T-cell (primary cell): ENCODE measurements around the gene MAN2A1. TPM values are rescaled to one million over a fixed set of nuclear protein-coding genes. Genes with fewer than 3 reads are reported as not detected.

Experiments
- ATAC-seq, 4 experiments: fragments of 200-7000 bp in 3 of 4; fragments of 150-1000 bp in 1 of 4; cut with Tn5 transposase; replicated peaks in 1 of 4; 1 replicate in 3 of 4; 2 replicates in 1 of 4; pipeline ENCODE4 v1.10.0; 2021; ENCODE audit warnings: moderate library complexity in 3 of 4, mild to moderate bottlenecking in 2 of 4, moderate number of reproducible peaks in 1 of 4
- CTCF ChIA-PET, 2 donors: fragments of 300-600 bp; sonication (Branson Sonifier 250); formaldehyde crosslinking; loops; one replicate each; lab custom pipeline; 2022; ENCODE audit warnings: antibody characterized with exemption in 2 of 2; lab: Charles Lee
- POLR2A ChIA-PET, 2 donors: fragments of 300-600 bp; sonication (Branson Sonifier 250); formaldehyde crosslinking; loops; one replicate each; lab custom pipeline; 2022; ENCODE audit warnings: antibody characterized with exemption in 2 of 2; lab: Charles Lee
- DNase-seq, 35 experiments: peaks; one replicate each; pipeline versions ENCODE4 v3.0.0 to v3.0.0-alpha.2; 2013 to 2023
- H3K27ac ChIP-seq: one replicate; pipeline ENCODE4 v1.5.1; 2013; ENCODE audit warnings: low read length
- H3K27me3 ChIP-seq, 2 experiments: replicated peaks in 1 of 2; 1 replicate in 1 of 2; 2 replicates in 1 of 2; pipeline versions ENCODE4 v1.6.1 to v1.7.0; 2013; ENCODE audit warnings: low read length in 1 of 2, mixed read lengths in 1 of 2; ENCODE audit not compliant: control insufficient read depth in 2 of 2, insufficient read depth in 2 of 2; ENCODE audit errors: extremely low read depth in 1 of 2
- H3K36me3 ChIP-seq, 2 donors: 1 replicate in 1 of 2; 2 replicates in 1 of 2; pipeline versions ENCODE4 v1.6.1 to v1.7.0; 2013; ENCODE audit warnings: low read length in 1 of 2; ENCODE audit not compliant: control insufficient read depth in 2 of 2, insufficient read depth in 1 of 2; ENCODE audit errors: extremely low read depth in 1 of 2
- H3K4me1 ChIP-seq, 2 experiments: 1 replicate in 1 of 2; 2 replicates in 1 of 2; pipeline versions ENCODE4 v1.6.1 to v1.7.0; 2013; ENCODE audit warnings: low read length in 2 of 2, mixed read lengths in 1 of 2; ENCODE audit not compliant: insufficient read depth in 2 of 2, control insufficient read depth in 1 of 2; ENCODE audit errors: extremely low read depth in 1 of 2
- H3K4me3 ChIP-seq, 2 donors: 1 replicate in 1 of 2; 2 replicates in 1 of 2; pipeline versions ENCODE4 v1.5.1 to v1.7.0; 2013; ENCODE audit warnings: mild to moderate bottlenecking in 2 of 2, low read length in 1 of 2, moderate library complexity in 1 of 2; ENCODE audit not compliant: control insufficient read depth in 1 of 2; ENCODE audit errors: extremely low read depth in 1 of 2
- H3K9me3 ChIP-seq: 2 replicates; pipeline ENCODE4 v1.7.0; 2013
- H3K27ac Mint-ChIP-seq, 2 donors: one replicate each; pipeline ENCODE4 v1.8.0; 2020 to 2021; ENCODE audit warnings: mild to moderate bottlenecking in 2 of 2, mixed read lengths in 2 of 2
- H3K27me3 Mint-ChIP-seq, 2 donors: one replicate each; pipeline ENCODE4 v1.8.0; 2021 to 2022; ENCODE audit warnings: mixed read lengths in 2 of 2
- H3K36me3 Mint-ChIP-seq: one replicate; pipeline ENCODE4 v1.8.0; 2021; ENCODE audit warnings: mixed read lengths
- H3K4me1 Mint-ChIP-seq, 3 donors: one replicate each; pipeline ENCODE4 v1.8.0; 2020 to 2022; ENCODE audit warnings: mixed read lengths in 3 of 3, mild to moderate bottlenecking in 1 of 3
- H3K4me3 Mint-ChIP-seq, 3 donors: one replicate each; pipeline ENCODE4 v1.8.0; 2020 to 2022; ENCODE audit warnings: mild to moderate bottlenecking in 3 of 3, mixed read lengths in 3 of 3, moderate library complexity in 3 of 3
- H3K9me3 Mint-ChIP-seq, 3 donors: one replicate each; pipeline ENCODE4 v1.8.0; 2020 to 2022; ENCODE audit warnings: mixed read lengths in 3 of 3
- WGBS: methylation state at CpG from one replicate; pipeline ENCODE4 v1.1.5; 2013; ENCODE audit warnings: missing lambda C conversion rate; ENCODE audit not compliant: insufficient coverage; 5-methylcytosine and 5-hydroxymethylcytosine counted together
- total RNA-seq, 35 experiments: library from RNA in 6 of 35; stranded (reverse) in 6 of 35; fragments of 120-200 nt in 1 of 35; gene quantifications; one replicate each; pipeline versions ENCODE4 v1.2.1 to v1.2.4 and lab custom pipeline; 2013 to 2026

The MAN2A1 gene
- total RNA-seq, 5 donors from 2014 or later (not counting 1 experiment from before 2014, with no cell fraction given): 46.7 to 64.0 (median 50.4) TPM

GRCh38 chr5:109650493-109650892 is 39.2 kb upstream of the MAN2A1 start:
- Mint-ChIP-seq H3K9me3 (no peaks in the 10 kb centered on the region), H3K4me1 (no peaks in the 10 kb centered on the region), H3K4me3 (no peak overlapping the region), H3K36me3 (no peaks in the 10 kb centered on the region), H3K27me3 (peaks cover 0 to 1% of the 10 kb centered on the region in 2 donors), H3K27ac (no peak overlapping the region)
- POLR2A ChIA-PET: no interaction called here
- DNase-seq (no peak), ATAC-seq (no peak)
- Histone ChIP-seq H3K36me3 (no peaks in the 10 kb centered on the region), H3K27ac (no peak overlapping the region), H3K9me3 (no peaks in the 10 kb centered on the region), H3K4me1 (no peaks in the 10 kb centered on the region), H3K27me3 (no peaks in the 10 kb centered on the region), H3K4me3 (no peak overlapping the region)
- no CpG with 5 or more reads among the region's 4 CpGs for WGBS
- CTCF ChIA-PET: no interaction called here

GRCh38 chr5:109652096-109652495 is 37.6 kb upstream of the MAN2A1 start:
- WGBS: no CpG with 5 or more reads among the region's 1 CpG
- CTCF ChIA-PET: no interaction called here
- Mint-ChIP-seq H3K9me3 (no peaks in the 10 kb centered on the region), H3K27ac (no peak overlapping the region), H3K4me3 (no peak overlapping the region), H3K36me3 (no peaks in the 10 kb centered on the region), H3K4me1 (peaks cover 11% of the 10 kb centered on the region in 3 donors), H3K27me3 (peaks cover 0 to 1% of the 10 kb centered on the region in 2 donors)
- POLR2A ChIA-PET: no interaction called here
- Histone ChIP-seq H3K4me1 (peaks cover 4 to 6% of the 10 kb centered on the region in 2 experiments), H3K27me3 (no peaks in the 10 kb centered on the region), H3K9me3 (no peaks in the 10 kb centered on the region), H3K4me3 (no peak overlapping the region), H3K36me3 (no peaks in the 10 kb centered on the region), H3K27ac (no peak overlapping the region)
- ATAC-seq (no peak), DNase-seq (no peak)

GRCh38 chr5:109653042-109653441 is 36.7 kb upstream of the MAN2A1 start:
- Mint-ChIP-seq H3K36me3 (no peaks in the 10 kb centered on the region), H3K4me3 (no peak overlapping the region), H3K9me3 (no peaks in the 10 kb centered on the region), H3K4me1 (peaks cover 15 to 21% (median 17%) of the 10 kb centered on the region in 3 donors), H3K27me3 (peaks cover 0 to 1% of the 10 kb centered on the region in 2 donors), H3K27ac (no peak overlapping the region)
- POLR2A ChIA-PET: no interaction called here
- 83% methylated on average over 1 of the region's 2 CpGs for WGBS
- DNase-seq: no peak
- CTCF ChIA-PET: no interaction called here
- Histone ChIP-seq H3K9me3 (no peaks in the 10 kb centered on the region), H3K4me3 (no peak overlapping the region), H3K36me3 (no peaks in the 10 kb centered on the region), H3K27me3 (no peaks in the 10 kb centered on the region), H3K4me1 (peaks cover 9 to 11% of the 10 kb centered on the region in 2 experiments), H3K27ac (no peak overlapping the region)
- ATAC-seq: no peak

- Mint-ChIP-seq H3K4me1 (peaks cover 15 to 21% (median 17%) of the 10 kb centered on the region in 3 donors), H3K9me3 (no peaks in the 10 kb centered on the region), H3K27ac (no peak overlapping the region), H3K4me3 (no peak overlapping the region), H3K27me3 (peaks cover 1 to 4% of the 10 kb centered on the region in 2 donors), H3K36me3 (no peaks in the 10 kb centered on the region)
- no CpG with 5 or more reads among the region's 3 CpGs for WGBS
- ChIA-PET POLR2A (interaction anchor here in 1 of 2 donors (0.6 kb wide), 1 partner anchor 77 kb away, joined by 3 read pairs; no protein-coding TSS in a partner anchor), CTCF (no interaction called here)
- H3K4me1 ChIP-seq: peaks cover 9 to 11% of the 10 kb centered on the region in 2 experiments
- no peaks in the 10 kb centered on the region for H3K36me3 ChIP-seq
- H3K27ac ChIP-seq: no peak overlapping the region
- no peak for ATAC-seq
- no peaks in the 10 kb centered on the region for H3K27me3 ChIP-seq
- no peak for DNase-seq
- no peaks in the 10 kb centered on the region for H3K9me3 ChIP-seq
- H3K4me3 ChIP-seq: no peak overlapping the region
Measured at GRCh38 chr5:109653561-109654239, 36.0 kb upstream of the MAN2A1 start.

- CTCF ChIA-PET: no interaction called here
- peaks cover 9 to 11% of the 10 kb centered on the region in 2 experiments for H3K4me1 ChIP-seq
- no CpG with 5 or more reads among the region's 6 CpGs for WGBS
- H3K27me3 Mint-ChIP-seq: peaks cover 1 to 7% of the 10 kb centered on the region in 2 donors
- no peaks in the 10 kb centered on the region for H3K36me3 Mint-ChIP-seq
- no peak for ATAC-seq
- H3K27ac ChIP-seq: no peak overlapping the region
- H3K27me3 ChIP-seq: no peaks in the 10 kb centered on the region
- H3K4me1 Mint-ChIP-seq: peaks cover 15 to 21% (median 17%) of the 10 kb centered on the region in 3 donors
- H3K9me3 Mint-ChIP-seq: no peaks in the 10 kb centered on the region
- H3K4me3 Mint-ChIP-seq: no peak overlapping the region
- H3K4me3 ChIP-seq: no peak overlapping the region
- H3K9me3 ChIP-seq: no peaks in the 10 kb centered on the region
- DNase-seq: no peak
- no peak overlapping the region for H3K27ac Mint-ChIP-seq
- POLR2A ChIA-PET: no interaction called here
- no peaks in the 10 kb centered on the region for H3K36me3 ChIP-seq
Measured at GRCh38 chr5:109654455-109654854, 35.3 kb upstream of the MAN2A1 start.

- ChIA-PET POLR2A (interaction anchor here in 1 of 2 donors (0.7 kb wide), 1 partner anchor 469 kb away, joined by 3 read pairs; no protein-coding TSS in a partner anchor), CTCF (interaction anchor here in 1 of 2 donors (0.5 kb wide), 1 partner anchor 398 kb away, joined by 3 read pairs; no protein-coding TSS in a partner anchor)
- H3K4me1 Mint-ChIP-seq: peaks cover 15 to 21% (median 17%) of the 10 kb centered on the region in 3 donors
- H3K9me3 Mint-ChIP-seq: no peaks in the 10 kb centered on the region
- DNase-seq: no peak
- Histone ChIP-seq H3K4me1 (peaks cover 9 to 11% of the 10 kb centered on the region in 2 experiments), H3K27me3 (no peaks in the 10 kb centered on the region), H3K36me3 (no peaks in the 10 kb centered on the region), H3K4me3 (no peak overlapping the region), H3K9me3 (no peaks in the 10 kb centered on the region), H3K27ac (no peak overlapping the region)
- no CpG with 5 or more reads among the region's 2 CpGs for WGBS
- H3K4me3 Mint-ChIP-seq: no peak overlapping the region
- no peak for ATAC-seq
- H3K36me3 Mint-ChIP-seq: no peaks in the 10 kb centered on the region
- no peak overlapping the region for H3K27ac Mint-ChIP-seq
- peaks cover 1 to 13% of the 10 kb centered on the region in 2 donors for H3K27me3 Mint-ChIP-seq
Measured at GRCh38 chr5:109655841-109656240, 33.9 kb upstream of the MAN2A1 start.
